Activated CD4-positive, alpha-beta T cell treated with anti-CD3 and anti-CD28 coated beads for 36 hours (primary cell): ENCODE measurements around the gene PRDX5. TPM values are rescaled to one million over a fixed set of nuclear protein-coding genes. Genes with fewer than 3 reads are reported as not detected.

Source experiments
- ATAC-seq: fragments of 200-7000 bp; cut with Tn5 transposase; one replicate; pipeline ENCODE4 v1.10.0; 2021; ENCODE audit warnings: mild to moderate bottlenecking, moderate library complexity
- CTCF ChIA-PET: fragments of 350-600 bp; sonication (Branson Sonifier 250); formaldehyde crosslinking; loops from one replicate; lab custom pipeline; 2021; ENCODE audit warnings: antibody characterized with exemption; lab: Charles Lee
- POLR2A ChIA-PET: fragments of 350-600 bp; sonication (Branson Sonifier 250); formaldehyde crosslinking; loops from one replicate; lab custom pipeline; 2021; ENCODE audit warnings: antibody characterized with exemption, inconsistent platforms; lab: Charles Lee
- DNase-seq: peaks from one replicate; pipeline ENCODE4 v3.0.0-alpha.2; 2020
- H3K27ac Mint-ChIP-seq: one replicate; pipeline ENCODE4 v1.8.0; 2021; ENCODE audit warnings: mixed read lengths
- H3K27me3 Mint-ChIP-seq: one replicate; pipeline ENCODE4 v1.8.0; 2021; ENCODE audit warnings: mixed read lengths
- H3K36me3 Mint-ChIP-seq: one replicate; pipeline ENCODE4 v1.8.0; 2021; ENCODE audit warnings: low read depth, mixed read lengths
- H3K4me1 Mint-ChIP-seq: one replicate; pipeline ENCODE4 v1.8.0; 2021; ENCODE audit warnings: mixed read lengths
- H3K4me3 Mint-ChIP-seq: one replicate; pipeline ENCODE4 v1.8.0; 2021; ENCODE audit warnings: mild to moderate bottlenecking, moderate library complexity, mixed read lengths
- H3K9me3 Mint-ChIP-seq: one replicate; pipeline ENCODE4 v1.8.0; 2021; ENCODE audit warnings: low read depth, mixed read lengths
- intact Hi-C, 2 experiments: fragments of 100-400 bp; cut with DNase I in 1 of 2; cut with micrococcal nuclease in 1 of 2; formaldehyde crosslinking; loops; one replicate each; pipeline versions ENCODE4 v1.14.2 to v1.15.1; 2022 to 2024; cut with DNase I, micrococcal nuclease
- total RNA-seq, 2 experiments: library from RNA; stranded (reverse); gene quantifications; one replicate each; pipeline ENCODE4 v1.2.3, GENCODE V29; 2021

Gene PRDX5
- total RNA-seq, 2 experiments from 2014 or later, result 110 to 142 TPM

GRCh38 chr11:64340671-64341335, 22.9 kb downstream of the PRDX5 start:
- no peaks in the 10 kb centered on the region for H3K9me3 Mint-ChIP-seq
- intact Hi-C loops, result loop anchor here (1.0 to 10.0 kb wide), 6 partner anchors 23 to 774 kb away; partner anchors contain the start of genes ESRRA (in 2 of the 2), PRDX5 (in 1 of the 2), TM7SF2 (in 1 of the 2) and TRMT112 (in 1 of the 2)
- H3K36me3 Mint-ChIP-seq, result peaks cover 24% of the 10 kb centered on the region
- no peaks in the 10 kb centered on the region for H3K27me3 Mint-ChIP-seq
- ATAC-seq (peak; percentile 54), DNase-seq (peak; percentile 91)
- CTCF ChIA-PET, result interaction anchor here (0.5 to 1.6 kb wide), 4 partner anchors 14 to 659 kb away, joined by 3 to 5 read pairs (median 4); partner anchors contain the start of genes PRDX5, RTN3 and TRMT112
- H3K4me1 Mint-ChIP-seq, result peaks cover 28% of the 10 kb centered on the region
- POLR2A ChIA-PET, result interaction anchor here (0.8 to 1.1 kb wide), 2 partner anchors 9 to 11 kb away, joined by 3 read pairs; no protein-coding TSS in a partner anchor
- H3K4me3 Mint-ChIP-seq, result peak overlapping the region; percentile 91
- H3K27ac Mint-ChIP-seq, result peak overlapping the region; percentile 92

GRCh38 chr11:64341429-64341828, 23.5 kb downstream of the PRDX5 start:
- ChIA-PET POLR2A (interaction anchor here (0.8 to 1.1 kb wide), 2 partner anchors 10 to 11 kb away, joined by 3 read pairs; no protein-coding TSS in a partner anchor), CTCF (interaction anchor here (0.7 to 2.3 kb wide), 5 partner anchors 10 to 660 kb away, joined by 3 to 6 read pairs (median 4); partner anchors contain the start of genes PRDX5, RTN3 and TRMT112)
- DNase-seq (no peak), ATAC-seq (no peak)
- Mint-ChIP-seq H3K9me3 (no peaks in the 10 kb centered on the region), H3K27me3 (no peaks in the 10 kb centered on the region), H3K27ac (no peak overlapping the region), H3K4me1 (peaks cover 28% of the 10 kb centered on the region), H3K4me3 (peak overlapping the region; percentile 91), H3K36me3 (peaks cover 26% of the 10 kb centered on the region)
- intact Hi-C loops, result loop anchor here (5.0 to 10.0 kb wide), 2 partner anchors 34 to 773 kb away; partner anchors contain the start of genes ESRRA (in 1 of the 2), TM7SF2 (in 1 of the 2) and ZNHIT2 (in 1 of the 2)

GRCh38 chr11:64341851-64342791, 24.2 kb downstream of the PRDX5 start:
- intact Hi-C loops, result loop anchor here (1.0 to 10.0 kb wide), 8 partner anchors 17 to 773 kb away; partner anchors contain the start of genes RPS6KA4 (in 2 of the 2), ESRRA (in 1 of the 2), FKBP2 (in 1 of the 2) and GPR137 (in 1 of the 2)
- ChIA-PET POLR2A (interaction anchor here (1.1 kb wide), 2 partner anchors 11 to 24 kb away, joined by 3 to 5 read pairs; partner anchors contain the start of genes PRDX5 and TRMT112), CTCF (interaction anchor here (0.9 to 2.3 kb wide), 9 partner anchors 10 to 661 kb away, joined by 3 to 10 read pairs (median 5); partner anchors contain the start of genes PRDX5, RTN3 and TRMT112)
- Mint-ChIP-seq H3K9me3 (no peaks in the 10 kb centered on the region), H3K4me1 (peaks cover 28% of the 10 kb centered on the region), H3K36me3 (peaks cover 27% of the 10 kb centered on the region), H3K27ac (no peak overlapping the region), H3K4me3 (no peak overlapping the region), H3K27me3 (no peaks in the 10 kb centered on the region)
- peak; percentile 96 for DNase-seq
- peak; percentile 77 for ATAC-seq

- Mint-ChIP-seq H3K27ac (no peak overlapping the region), H3K9me3 (no peaks in the 10 kb centered on the region), H3K4me1 (peaks cover 28% of the 10 kb centered on the region), H3K36me3 (peaks cover 24% of the 10 kb centered on the region), H3K4me3 (no peak overlapping the region), H3K27me3 (no peaks in the 10 kb centered on the region)
- ATAC-seq, result no peak
- intact Hi-C loops, result loop anchor here (1.0 to 10.0 kb wide), 8 partner anchors 16 to 772 kb away; partner anchors contain the start of genes RPS6KA4 (in 2 of the 2), ESRRA (in 1 of the 2), FKBP2 (in 1 of the 2) and GPR137 (in 1 of the 2)
- ChIA-PET CTCF (interaction anchor here (0.7 to 2.3 kb wide), 10 partner anchors 11 to 138 kb away, joined by 3 to 10 read pairs (median 5); partner anchors contain the start of genes PRDX5 and TRMT112), POLR2A (interaction anchor here (1.1 kb wide), 1 partner anchor 25 kb away, joined by 5 read pairs; the partner anchor contains the start of genes PRDX5 and TRMT112)
- no peak for DNase-seq
These were observed 25.2 kb downstream of the PRDX5 start for GRCh38 chr11:64342869-64343745.

- Mint-ChIP-seq H3K4me3 (no peak overlapping the region), H3K27me3 (no peaks in the 10 kb centered on the region), H3K27ac (no peak overlapping the region), H3K9me3 (no peaks in the 10 kb centered on the region), H3K4me1 (peaks cover 26% of the 10 kb centered on the region), H3K36me3 (peaks cover 27% of the 10 kb centered on the region)
- CTCF ChIA-PET, result interaction anchor here (0.7 to 1.8 kb wide), 3 partner anchors 13 to 43 kb away, joined by 3 to 6 read pairs (median 5); partner anchors contain the start of genes PRDX5 and TRMT112
- intact Hi-C loops, result loop anchor here (2.0 to 10.0 kb wide), 3 partner anchors 15 to 771 kb away; partner anchors contain the start of genes ESRRA (in 1 of the 2), RPS6KA4 (in 1 of the 2), TM7SF2 (in 1 of the 2) and ZNHIT2 (in 1 of the 2)
- no peak for ATAC-seq
- POLR2A ChIA-PET, result interaction anchor here (0.7 kb wide), 1 partner anchor 412 kb away, joined by 4 read pairs; no protein-coding TSS in a partner anchor
- peak; percentile 46 for DNase-seq
These were observed 26.0 kb downstream of the PRDX5 start for GRCh38 chr11:64343767-64344559.

GRCh38 chr11:64344787-64345186, 26.9 kb downstream of the PRDX5 start:
- peaks cover 18% of the 10 kb centered on the region for H3K4me1 Mint-ChIP-seq

GRCh38 chr11:64347193-64347867, 29.4 kb downstream of the PRDX5 start:
- Mint-ChIP-seq H3K4me1 (peaks cover 2% of the 10 kb centered on the region), H3K27ac (no peak overlapping the region), H3K27me3 (no peaks in the 10 kb centered on the region), H3K9me3 (no peaks in the 10 kb centered on the region), H3K36me3 (peaks cover 23% of the 10 kb centered on the region), H3K4me3 (no peak overlapping the region)
- DNase-seq (no peak), ATAC-seq (no peak)
- POLR2A ChIA-PET, result no interaction called here
- intact Hi-C loops, result loop anchor here in 1 of 2 experiments (10.0 kb wide), 1 partner anchor 767 kb away; the partner anchor contains the start of genes TM7SF2 and ZNHIT2
- CTCF ChIA-PET, result interaction anchor here (0.6 to 0.9 kb wide), 4 partner anchors 11 to 721 kb away, joined by 3 read pairs; no protein-coding TSS in a partner anchor

More at GRCh38 chr11:64344787-64345186, 26.9 kb downstream of the PRDX5 start:
- H3K36me3 Mint-ChIP-seq, result peaks cover 29% of the 10 kb centered on the region
- H3K4me3 Mint-ChIP-seq, result no peak overlapping the region
- ChIA-PET POLR2A (no interaction called here), CTCF (interaction anchor here (1.8 kb wide), 1 partner anchor 12 kb away, joined by 6 read pairs; no protein-coding TSS in a partner anchor)
- DNase-seq (no peak), ATAC-seq (no peak)
- H3K27ac Mint-ChIP-seq, result no peak overlapping the region
- no peaks in the 10 kb centered on the region for H3K27me3 Mint-ChIP-seq
- intact Hi-C loops, result loop anchor here (5.0 to 10.0 kb wide), 2 partner anchors 37 to 770 kb away; partner anchors contain the start of genes ESRRA (in 1 of the 2), TM7SF2 (in 1 of the 2) and ZNHIT2 (in 1 of the 2)
- H3K9me3 Mint-ChIP-seq, result no peaks in the 10 kb centered on the region

- intact Hi-C loops, result loop anchor here in 1 of 2 experiments (10.0 kb wide), 1 partner anchor 766 kb away; the partner anchor contains the start of genes TM7SF2 and ZNHIT2
- no peak overlapping the region for H3K4me3 Mint-ChIP-seq
- ChIA-PET POLR2A (no interaction called here), CTCF (interaction anchor here (1.1 kb wide), 2 partner anchors 12 to 101 kb away, joined by 3 to 6 read pairs; no protein-coding TSS in a partner anchor)
- peaks cover 21% of the 10 kb centered on the region for H3K36me3 Mint-ChIP-seq
- DNase-seq (no peak), ATAC-seq (no peak)
- H3K27ac Mint-ChIP-seq, result no peak overlapping the region
- no peaks in the 10 kb centered on the region for H3K27me3 Mint-ChIP-seq
- no peaks in the 10 kb centered on the region for H3K4me1 Mint-ChIP-seq
- no peaks in the 10 kb centered on the region for H3K9me3 Mint-ChIP-seq
These were observed 30.6 kb downstream of the PRDX5 start for GRCh38 chr11:64348383-64349024.
